Chondrocyte (in vitro differentiated cells): Measurements from ENCODE around the gene SLC6A6. TPM values are rescaled to one million over a fixed set of nuclear protein-coding genes. Genes with fewer than 3 reads are reported as not detected.

Experiments used
- DNase-seq: peaks from one replicate; pipeline ENCODE4 v3.0.0; 2021; ENCODE audit warnings: mixed read lengths, low spot score
- H3K27ac Mint-ChIP-seq: one replicate; pipeline ENCODE4 v1.8.0; 2021; ENCODE audit warnings: mild to moderate bottlenecking, moderate library complexity, mixed read lengths; ENCODE audit not compliant: unreplicated experiment
- H3K27me3 Mint-ChIP-seq: 2 replicates; pipeline ENCODE4 v1.8.0; 2021; ENCODE audit warnings: low read depth, mixed read lengths
- H3K36me3 Mint-ChIP-seq: 2 replicates; pipeline ENCODE4 v1.8.0; 2021; ENCODE audit warnings: low read depth, mixed read lengths
- H3K4me1 Mint-ChIP-seq: 2 replicates; pipeline ENCODE4 v1.8.0; 2021; ENCODE audit warnings: low read depth, mild to moderate bottlenecking, mixed read lengths
- H3K4me3 Mint-ChIP-seq: one replicate; pipeline ENCODE4 v1.8.0; 2021; ENCODE audit warnings: mild to moderate bottlenecking, moderate library complexity, mixed read lengths; ENCODE audit not compliant: unreplicated experiment
- H3K9me3 Mint-ChIP-seq: 2 replicates; pipeline ENCODE4 v1.8.0; 2021; ENCODE audit warnings: low read depth, mixed read lengths
- total RNA-seq: library from RNA; stranded (reverse); gene quantifications from 3 replicates; pipeline ENCODE4 v1.2.1, GENCODE V29; 2021
- TF ChIP-seq, protein P1 (sequence below): fragments of 200-600 bp; sonication (generic); IDR thresholded peaks from 2 replicates; pipeline ENCODE4 v1.5.0; 2021; ENCODE audit warnings: antibody characterized with exemption, mild to moderate bottlenecking, moderate library complexity

Gene SLC6A6
- total RNA-seq, 1 donor from 2014 or later, result 46.0 TPM

DNA sequence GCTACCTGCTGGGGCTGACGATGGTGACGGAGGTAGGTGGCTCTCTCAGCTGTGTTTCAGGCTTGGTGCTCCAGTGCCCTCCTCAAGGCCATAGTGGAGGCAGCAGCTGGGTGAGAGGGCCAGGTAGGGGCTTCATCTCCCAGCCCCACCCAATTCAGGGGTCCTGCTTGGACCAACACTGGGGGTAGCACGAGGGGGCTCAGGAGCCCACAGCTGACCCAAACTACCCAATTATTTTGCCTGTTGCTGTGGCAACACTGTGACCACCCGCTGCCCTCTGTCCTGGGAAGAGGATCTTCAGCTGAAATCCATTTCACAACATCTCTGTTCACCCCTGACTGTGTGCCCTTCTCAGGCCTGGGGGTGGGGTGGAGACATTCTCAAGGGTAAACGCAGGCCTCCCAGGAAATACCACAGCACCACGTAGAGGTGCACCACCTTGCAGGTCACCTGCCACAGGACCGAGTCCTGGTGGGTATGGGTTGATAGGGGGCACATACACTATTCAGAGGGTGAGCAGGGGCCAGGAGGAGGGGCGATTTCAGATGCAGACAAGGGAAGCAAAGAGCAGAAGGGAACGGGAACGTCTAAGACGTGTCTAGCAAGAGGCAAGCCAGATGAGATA is 75.0 kb downstream of the SLC6A6 start:
- no peak overlapping the region for H3K27ac Mint-ChIP-seq
- TF ChIP-seq, protein P1, sequence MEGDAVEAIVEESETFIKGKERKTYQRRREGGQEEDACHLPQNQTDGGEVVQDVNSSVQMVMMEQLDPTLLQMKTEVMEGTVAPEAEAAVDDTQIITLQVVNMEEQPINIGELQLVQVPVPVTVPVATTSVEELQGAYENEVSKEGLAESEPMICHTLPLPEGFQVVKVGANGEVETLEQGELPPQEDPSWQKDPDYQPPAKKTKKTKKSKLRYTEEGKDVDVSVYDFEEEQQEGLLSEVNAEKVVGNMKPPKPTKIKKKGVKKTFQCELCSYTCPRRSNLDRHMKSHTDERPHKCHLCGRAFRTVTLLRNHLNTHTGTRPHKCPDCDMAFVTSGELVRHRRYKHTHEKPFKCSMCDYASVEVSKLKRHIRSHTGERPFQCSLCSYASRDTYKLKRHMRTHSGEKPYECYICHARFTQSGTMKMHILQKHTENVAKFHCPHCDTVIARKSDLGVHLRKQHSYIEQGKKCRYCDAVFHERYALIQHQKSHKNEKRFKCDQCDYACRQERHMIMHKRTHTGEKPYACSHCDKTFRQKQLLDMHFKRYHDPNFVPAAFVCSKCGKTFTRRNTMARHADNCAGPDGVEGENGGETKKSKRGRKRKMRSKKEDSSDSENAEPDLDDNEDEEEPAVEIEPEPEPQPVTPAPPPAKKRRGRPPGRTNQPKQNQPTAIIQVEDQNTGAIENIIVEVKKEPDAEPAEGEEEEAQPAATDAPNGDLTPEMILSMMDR, result no peak
- no peak overlapping the region for H3K4me3 Mint-ChIP-seq
- H3K9me3 Mint-ChIP-seq, result no peaks in the 10 kb centered on the region
- peaks cover 17% of the 10 kb centered on the region for H3K4me1 Mint-ChIP-seq
- peaks cover 34% of the 10 kb centered on the region for H3K36me3 Mint-ChIP-seq
- peak; percentile 59 for DNase-seq
- no peaks in the 10 kb centered on the region for H3K27me3 Mint-ChIP-seq

- peaks cover 4% of the 10 kb centered on the region for H3K4me1 Mint-ChIP-seq
- TF ChIP-seq, protein P1, result no peak
- peaks cover 34% of the 10 kb centered on the region for H3K36me3 Mint-ChIP-seq
- DNase-seq, result peak; percentile 57
- no peak overlapping the region for H3K27ac Mint-ChIP-seq
- no peaks in the 10 kb centered on the region for H3K9me3 Mint-ChIP-seq
- no peak overlapping the region for H3K4me3 Mint-ChIP-seq
- H3K27me3 Mint-ChIP-seq, result no peaks in the 10 kb centered on the region
These were observed 76.6 kb downstream of the SLC6A6 start for GRCh38 chr3:14478956-14479550.

DNA sequence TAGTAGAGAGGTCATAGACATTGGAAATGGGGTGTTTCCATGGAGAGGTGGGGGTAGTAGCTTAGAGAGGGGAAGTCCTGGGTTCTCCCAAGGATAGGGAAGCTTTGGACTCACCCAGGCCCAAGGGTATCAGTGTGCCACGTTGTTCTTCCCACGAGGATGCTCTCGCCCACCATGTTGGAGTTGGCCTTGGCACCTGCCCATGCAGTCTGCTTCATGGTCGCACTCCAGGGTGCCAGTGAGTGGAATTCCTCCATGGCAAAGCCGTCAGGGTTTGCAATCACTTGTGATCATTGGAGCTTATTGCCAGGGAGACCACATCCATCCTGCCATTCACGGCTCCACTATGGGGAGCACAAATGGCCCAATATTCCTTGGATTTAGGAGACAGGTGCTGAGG is 77.2 kb downstream of the SLC6A6 start:
- peak; percentile 50 for DNase-seq
- Mint-ChIP-seq H3K27me3 (no peaks in the 10 kb centered on the region), H3K27ac (no peak overlapping the region), H3K36me3 (peaks cover 35% of the 10 kb centered on the region), H3K4me3 (no peak overlapping the region), H3K4me1 (peaks cover 1% of the 10 kb centered on the region), H3K9me3 (no peaks in the 10 kb centered on the region)
- TF ChIP-seq, protein P1, result no peak

DNA sequence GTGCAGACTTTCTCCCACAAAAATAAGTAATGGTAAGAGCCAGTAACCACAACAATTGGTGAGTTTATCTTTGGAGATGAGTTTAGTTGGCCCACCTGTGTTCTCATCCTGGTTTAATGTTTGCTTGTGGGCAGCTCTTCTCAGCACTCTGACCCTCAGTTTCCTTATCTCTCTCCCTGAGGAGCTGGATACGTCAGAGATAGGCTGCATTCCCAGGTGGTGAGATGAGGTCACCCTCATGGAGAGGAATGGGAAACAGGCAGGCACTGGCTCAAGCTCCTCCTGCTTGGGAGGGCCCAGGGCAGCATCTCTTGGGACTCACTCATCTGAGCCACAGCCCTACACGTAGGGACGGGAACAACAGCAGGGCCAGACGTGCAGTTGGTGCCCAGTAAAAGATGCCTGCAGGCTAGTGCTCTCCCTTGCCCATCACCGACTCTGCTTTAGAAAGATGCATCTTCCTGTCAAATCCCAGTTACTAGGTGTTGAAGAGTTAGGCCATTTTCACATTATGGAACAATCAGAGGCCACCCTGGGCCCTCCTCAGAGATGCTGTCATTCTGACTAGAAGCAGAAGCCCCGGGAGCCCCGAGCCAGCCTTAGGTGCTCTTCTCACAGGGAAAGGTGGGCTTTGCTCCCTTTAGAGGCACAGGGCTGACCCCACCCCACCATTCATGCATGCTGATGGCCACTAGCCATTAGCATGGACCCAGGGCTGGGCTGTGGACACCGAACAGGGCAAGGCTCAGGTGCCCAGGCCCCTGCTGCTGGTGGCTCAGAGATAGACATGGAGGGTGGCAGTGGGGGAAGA is 78.0 kb downstream of the SLC6A6 start:
- Mint-ChIP-seq H3K4me1 (no peaks in the 10 kb centered on the region), H3K9me3 (no peaks in the 10 kb centered on the region), H3K4me3 (no peak overlapping the region), H3K27ac (no peak overlapping the region), H3K36me3 (peaks cover 35% of the 10 kb centered on the region), H3K27me3 (no peaks in the 10 kb centered on the region)
- TF ChIP-seq, protein P1, result no peak
- DNase-seq, result peak; percentile 64

DNA sequence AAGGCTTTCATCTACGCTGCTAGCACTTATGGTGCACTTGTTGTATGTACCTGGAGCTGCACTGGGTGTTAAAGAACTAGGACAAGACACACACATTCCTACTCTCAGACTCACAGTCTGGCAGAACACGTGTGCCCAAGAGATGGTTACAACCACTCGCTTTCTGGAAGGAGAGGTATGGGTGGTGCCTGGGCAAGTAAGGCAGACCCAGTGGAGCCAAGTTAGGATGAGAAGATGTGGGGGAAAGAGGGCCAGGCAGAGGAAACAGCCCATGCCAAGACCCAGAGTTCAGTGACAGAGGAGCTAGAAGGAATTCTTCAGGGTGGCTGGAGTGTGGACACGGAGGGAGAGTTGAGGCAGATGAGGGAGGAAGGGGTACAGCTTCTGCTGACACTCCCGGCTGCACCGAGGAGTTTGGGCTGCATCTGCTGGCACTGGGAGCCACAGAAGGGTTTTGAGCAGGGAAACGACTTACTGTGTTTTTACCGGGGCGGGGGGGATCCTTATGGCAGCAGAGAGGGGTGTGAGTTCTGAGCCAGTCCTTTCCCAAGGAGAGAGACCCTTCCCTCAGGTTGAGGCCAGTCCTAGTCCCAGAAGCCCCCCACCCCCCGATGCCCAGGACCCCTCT is 78.7 kb downstream of the SLC6A6 start:
- no peaks in the 10 kb centered on the region for H3K4me1 Mint-ChIP-seq
- H3K27ac Mint-ChIP-seq, result no peak overlapping the region
- peak; percentile 59 for DNase-seq
- H3K4me3 Mint-ChIP-seq, result no peak overlapping the region
- TF ChIP-seq, protein P1, result no peak
- H3K9me3 Mint-ChIP-seq, result no peaks in the 10 kb centered on the region
- H3K27me3 Mint-ChIP-seq, result no peaks in the 10 kb centered on the region
- peaks cover 35% of the 10 kb centered on the region for H3K36me3 Mint-ChIP-seq
